GM12865 (cell line): ENCODE results near the gene SLC5A10.
"Not testable (repeated sequence)": the region's sequence is repeated elsewhere in the genome, so short reads cannot be mapped to it uniquely, and the experiment has no call there.

Source experiments
- DNase-seq: peaks from one replicate; pipeline ENCODE4 v3.0.0; 2010; ENCODE audit warnings: low read depth
- H3K4me3 ChIP-seq: 2 replicates; pipeline ENCODE4 v1.5.1; 2011; ENCODE audit warnings: mild to moderate bottlenecking, low read depth, low read length, control low read depth
- CTCF ChIP-seq: IDR thresholded peaks from 2 replicates; pipeline ENCODE4 v1.5.1; 2011; ENCODE audit warnings: low read length, control low read depth, low read depth, inconsistent platforms; ENCODE audit not compliant: insufficient read depth; ENCODE audit errors: missing control alignments

Gene SLC5A10

GRCh38 chr17:18953231-18953728, 1.3 kb downstream of the SLC5A10 start:
- DNase-seq, result no peak
- H3K4me3 ChIP-seq, result no peak overlapping the region
- no peak for TF ChIP-seq CTCF

- H3K4me3 ChIP-seq, result no peak overlapping the region
- no peak for TF ChIP-seq CTCF
- DNase-seq, result no peak
Measured at GRCh38 chr17:18954321-18954720, 2.4 kb downstream of the SLC5A10 start.

- TF ChIP-seq CTCF, result no peak
- no peak for DNase-seq
Measured at GRCh38 chr17:18955009-18955408, 3.0 kb downstream of the SLC5A10 start.

GRCh38 chr17:18956021-18956420, 4.1 kb downstream of the SLC5A10 start:
- DNase-seq, H3K4me3 ChIP-seq: not testable (repeated sequence)

More at GRCh38 chr17:18955009-18955408, 3.0 kb downstream of the SLC5A10 start:
- H3K4me3 ChIP-seq, result no peak overlapping the region

- H3K4me3 ChIP-seq, result no peak overlapping the region
- no peak for DNase-seq
- no peak for TF ChIP-seq CTCF
Measured at GRCh38 chr17:18956581-18956980, 4.6 kb downstream of the SLC5A10 start.

- no peak overlapping the region for H3K4me3 ChIP-seq
- TF ChIP-seq CTCF, result no peak
- DNase-seq, result no peak
Measured at GRCh38 chr17:18957831-18958230, 5.9 kb downstream of the SLC5A10 start.

GRCh38 chr17:18958611-18959010, 6.6 kb downstream of the SLC5A10 start:
- no peak overlapping the region for H3K4me3 ChIP-seq
- DNase-seq, result no peak
- no peak for TF ChIP-seq CTCF
